GM23338 (cell line): ENCODE measurements around the gene PKD2L2. TPM values are rescaled to one million over a fixed set of nuclear protein-coding genes. Genes with fewer than 3 reads are reported as not detected.

Experiments used
- ATAC-seq: fragments of 200-7000 bp; cut with Tn5 transposase; 3 replicates; pipeline ENCODE4 v1.9.1; 2020
- DNase-seq: peaks from one replicate; pipeline ENCODE4 v3.0.0-alpha.2; 2015; ENCODE audit warnings: low spot score
- H2AFZ ChIP-seq: fragments of 200-600 bp; sonication (generic); 2 replicates; pipeline ENCODE4 v1.8.0; 2016; ENCODE audit warnings: antibody characterized with exemption, mild to moderate bottlenecking, moderate library complexity
- H3F3A ChIP-seq: fragments of 200-600 bp; sonication (generic); replicated peaks from 2 replicates; pipeline ENCODE4 v1.8.0; 2017; ENCODE audit warnings: antibody characterized with exemption, mixed run types, low read depth
- H3K27ac ChIP-seq: fragments of 200-600 bp; sonication (generic); 2 replicates; pipeline ENCODE4 v1.6.1; 2016; ENCODE audit warnings: low read depth
- H3K27me3 ChIP-seq: fragments of 200-600 bp; sonication (generic); 2 replicates; pipeline ENCODE4 v1.8.0; 2016; ENCODE audit warnings: mild to moderate bottlenecking, mixed run types, moderate library complexity; ENCODE audit not compliant: insufficient read depth
- H3K36me3 ChIP-seq: fragments of 200-600 bp; sonication (generic); 2 replicates; pipeline ENCODE4 v1.8.0; 2016; ENCODE audit warnings: mild to moderate bottlenecking; ENCODE audit not compliant: insufficient read depth
- H3K4me1 ChIP-seq: fragments of 200-600 bp; sonication (generic); 2 replicates; pipeline ENCODE4 v1.8.0; 2016; ENCODE audit warnings: mild to moderate bottlenecking, moderate library complexity; ENCODE audit not compliant: insufficient read depth
- H3K4me2 ChIP-seq: fragments of 200-600 bp; sonication (generic); 2 replicates; pipeline ENCODE4 v1.7.1; 2017; ENCODE audit warnings: mixed run types
- H3K4me3 ChIP-seq: fragments of 200-600 bp; sonication (generic); 2 replicates; pipeline ENCODE4 v1.6.1; 2016; ENCODE audit warnings: mixed run types
- H3K79me2 ChIP-seq: fragments of 200-600 bp; sonication (generic); replicated peaks from 2 replicates; pipeline ENCODE4 v1.8.0; 2017; ENCODE audit warnings: mild to moderate bottlenecking; ENCODE audit not compliant: insufficient read depth
- H3K9me2 ChIP-seq: fragments of 200-600 bp; sonication (generic); 2 replicates; pipeline ENCODE4 v1.8.0; 2017; ENCODE audit not compliant: insufficient read depth
- H4K20me1 ChIP-seq: fragments of 200-600 bp; sonication (generic); replicated peaks from 2 replicates; pipeline ENCODE4 v1.8.0; 2017; ENCODE audit warnings: mild to moderate bottlenecking; ENCODE audit not compliant: insufficient read depth
- H3K27ac Mint-ChIP-seq: 2 replicates; pipeline ENCODE4 v1.8.0; 2020; ENCODE audit warnings: inconsistent platforms, mild to moderate bottlenecking, moderate library complexity, mixed read lengths
- H3K27me3 Mint-ChIP-seq: 3 replicates; pipeline ENCODE4 v1.8.0; 2022; ENCODE audit warnings: low read depth, mild to moderate bottlenecking, moderate library complexity, mixed read lengths, inconsistent platforms; ENCODE audit not compliant: insufficient read depth, poor library complexity
- H3K36me3 Mint-ChIP-seq: 3 replicates; pipeline ENCODE4 v1.8.0; 2021; ENCODE audit warnings: low read depth, mild to moderate bottlenecking, inconsistent platforms, moderate library complexity, mixed read lengths
- H3K4me1 Mint-ChIP-seq: 3 replicates; pipeline ENCODE4 v1.8.0; 2020; ENCODE audit warnings: mild to moderate bottlenecking, inconsistent platforms, mixed read lengths
- H3K4me3 Mint-ChIP-seq: 3 replicates; pipeline ENCODE4 v1.8.0; 2021; ENCODE audit warnings: moderate library complexity, mild to moderate bottlenecking, inconsistent platforms, mixed read lengths
- H3K9me3 Mint-ChIP-seq: 3 replicates; pipeline ENCODE4 v1.8.0; 2020; ENCODE audit warnings: moderate library complexity, mild to moderate bottlenecking, inconsistent platforms, mixed read lengths
- CREB1 ChIP-seq: fragments of 250-450 bp; sonication (Bioruptor Pico); IDR thresholded peaks from 2 replicates; pipeline ENCODE4 v1.5.0; 2020; ENCODE audit warnings: low read depth, mild to moderate bottlenecking, moderate library complexity
- CTCF ChIP-seq, 2 experiments: fragments of 200-600 bp in 1 of 2; sonication (generic) in 1 of 2; conservative IDR thresholded peaks; 2 replicates each; pipeline versions ENCODE4 v1.5.1 to v1.6.1; 2016 to 2017; ENCODE audit warnings: antibody characterized with exemption in 2 of 2, low read depth in 2 of 2, mild to moderate bottlenecking in 2 of 2, moderate library complexity in 1 of 2
- ETS1 ChIP-seq: IDR thresholded peaks from 2 replicates; pipeline ENCODE4 v1.6.1; 2016; ENCODE audit warnings: antibody characterized with exemption
- EZH2 ChIP-seq: fragments of 200-600 bp; sonication (generic); IDR thresholded peaks from one replicate; pipeline ENCODE4 v1.8.0; 2017; ENCODE audit warnings: antibody characterized with exemption, mild to moderate bottlenecking, low read depth; ENCODE audit not compliant: unreplicated experiment
- EZH2phosphoT487 ChIP-seq: fragments of 200-600 bp; sonication (generic); IDR thresholded peaks from one replicate; pipeline ENCODE4 v1.8.1; 2018; ENCODE audit warnings: antibody characterized with exemption; ENCODE audit not compliant: unreplicated experiment
- JUNB ChIP-seq: IDR thresholded peaks from one replicate; pipeline ENCODE4 v1.6.1; 2016; ENCODE audit warnings: antibody characterized with exemption; ENCODE audit not compliant: unreplicated experiment
- NANOG ChIP-seq: IDR thresholded peaks from 2 replicates; pipeline ENCODE4 v1.6.1; 2016; ENCODE audit warnings: antibody characterized with exemption, borderline replicate concordance
- POLR2AphosphoS5 ChIP-seq: IDR thresholded peaks from 2 replicates; pipeline ENCODE4 v1.6.1; 2016; ENCODE audit warnings: antibody characterized with exemption, low read depth
- REST ChIP-seq: IDR thresholded peaks from one replicate; pipeline ENCODE4 v1.6.1; 2018; ENCODE audit warnings: antibody characterized with exemption; ENCODE audit not compliant: unreplicated experiment
- STAT1 ChIP-seq: IDR thresholded peaks from one replicate; pipeline ENCODE4 v1.6.1; 2016; ENCODE audit warnings: antibody characterized with exemption; ENCODE audit not compliant: unreplicated experiment
- ZNF114 ChIP-seq: fragments of 250-450 bp; sonication (Bioruptor Pico); IDR thresholded peaks from 2 replicates; pipeline ENCODE4 v1.5.0; 2020; ENCODE audit warnings: mild to moderate bottlenecking, moderate library complexity
- ZNF331 ChIP-seq: fragments of 250-450 bp; sonication (Bioruptor Pico); IDR thresholded peaks from 2 replicates; pipeline ENCODE4 v1.5.0; 2020; ENCODE audit warnings: low read depth, mild to moderate bottlenecking, moderate library complexity
- ZNF462 ChIP-seq: fragments of 250-450 bp; sonication (Bioruptor Pico); IDR thresholded peaks from 2 replicates; pipeline ENCODE4 v1.5.0; 2020; ENCODE audit warnings: mild to moderate bottlenecking, moderate library complexity
- polyA plus RNA-seq: library from polyadenylated mRNA; unstranded; fragments of >200 nt; fragmentation: Nextera tagmentation; extraction: Ambion mirVana; gene quantifications from 2 replicates; pipeline ENCODE4 v1.2.1, GENCODE V29; 2016
- total RNA-seq: library from RNA; depleted of rRNA; stranded (reverse); fragments of >200 nt; shearing (Covaris generic); gene quantifications from 2 replicates; pipeline ENCODE4 v1.2.3, GENCODE V29; 2014

Gene PKD2L2
- total and polyA plus RNA-seq, 2 experiments from 2014 or later: 0.16 TPM; not detected in 1

- Histone ChIP-seq H3K36me3 (peaks cover 46% of the 10 kb centered on the region), H3K27ac (no peak overlapping the region), H3K79me2 (no peaks in the 10 kb centered on the region), H3K4me3 (no peak overlapping the region), H2AFZ (no peak overlapping the region), H3K27me3 (no peaks in the 10 kb centered on the region), H3K9me2 (peaks cover 3% of the 10 kb centered on the region; the same call in 1 of the 2 replicates), H3K4me1 (no peaks in the 10 kb centered on the region), H4K20me1 (peaks cover 11% of the 10 kb centered on the region; the same call in 1 of the 2 replicates), H3K4me2 (no peak overlapping the region), H3F3A (no peaks in the 10 kb centered on the region)
- H3K36me3 Mint-ChIP-seq: peaks cover 54% of the 10 kb centered on the region
- TF ChIP-seq EZH2phosphoT487 (no peak), POLR2AphosphoS5 (no peak), ETS1 (no peak), ZNF331 (CRISPR knock-in tag) (no peak), CTCF (conservative IDR thresholded peaks at IDR 0.05; ENCODE audit: low read depth in 2 of 2) (no peak), JUNB (no peak), ZNF114 (CRISPR knock-in tag) (no peak), NANOG (no peak), STAT1 (no peak), EZH2 (no peak), CREB1 (no peak), ZNF462 (CRISPR knock-in tag) (no peak), REST (no peak)
- no peaks in the 10 kb centered on the region for H3K4me1 Mint-ChIP-seq
- H3K9me3 Mint-ChIP-seq: no peaks in the 10 kb centered on the region; the same call in 2 of the 3 replicates
- no peak overlapping the region for H3K27ac Mint-ChIP-seq
- no peak overlapping the region for H3K4me3 Mint-ChIP-seq
- no peak for DNase-seq
- H3K27me3 Mint-ChIP-seq: peaks cover 5% of the 10 kb centered on the region
- ATAC-seq: no peak
These were observed 50.1 kb downstream of the PKD2L2 start for GRCh38 chr5:137939331-137939730.
